H1 (cell line): ENCODE measurements around the gene PDE9A. TPM values are rescaled to one million over a fixed set of nuclear protein-coding genes. Genes with fewer than 3 reads are reported as not detected.

Experiments
- CTCF ChIP-seq, 3 experiments: IDR thresholded peaks; 1 replicate in 2 of 3; 2 replicates in 1 of 3; pipeline versions ENCODE4 v1.5.1 to v1.6.1; 2011; ENCODE audit warnings: low read length in 3 of 3, mild to moderate bottlenecking in 3 of 3, inconsistent platforms in 2 of 3, low read depth in 1 of 3, moderate library complexity in 1 of 3; ENCODE audit not compliant: insufficient read depth in 1 of 3; ENCODE audit errors: control extremely low read depth in 1 of 3
- polyA plus RNA-seq, 7 experiments: library from polyadenylated mRNA; depleted of rRNA in 3 of 7; stranded (reverse) in 5 of 7; unstranded in 2 of 7; fragments of >200 nt in 5 of 7; fragments of 200-250 nt in 2 of 7; gene quantifications; 1 replicate in 5 of 7; 2 replicates in 1 of 7; 4 replicates in 1 of 7; pipeline versions ENCODE4 v1.2.1 to v1.2.3, GENCODE V29; 2011 to 2013; ENCODE audit warnings: missing spikeins in 2 of 7, mixed read lengths in 2 of 7
- total RNA-seq: library from RNA; stranded (reverse); fragmentation: NEBNext Ultra II Directional; extraction: Animal tissue kit (Norgen Biotek cat#: 25700); gene quantifications from 2 replicates; pipeline ENCODE4 v1.2.1, GENCODE V29; 2021

Gene PDE9A
- total and polyA plus RNA-seq, 2 of the 8 experiments (the other 6 are each of a cell fraction or from before 2014, with no cell fraction given) = 39.2 to 45.9 TPM

DNA sequence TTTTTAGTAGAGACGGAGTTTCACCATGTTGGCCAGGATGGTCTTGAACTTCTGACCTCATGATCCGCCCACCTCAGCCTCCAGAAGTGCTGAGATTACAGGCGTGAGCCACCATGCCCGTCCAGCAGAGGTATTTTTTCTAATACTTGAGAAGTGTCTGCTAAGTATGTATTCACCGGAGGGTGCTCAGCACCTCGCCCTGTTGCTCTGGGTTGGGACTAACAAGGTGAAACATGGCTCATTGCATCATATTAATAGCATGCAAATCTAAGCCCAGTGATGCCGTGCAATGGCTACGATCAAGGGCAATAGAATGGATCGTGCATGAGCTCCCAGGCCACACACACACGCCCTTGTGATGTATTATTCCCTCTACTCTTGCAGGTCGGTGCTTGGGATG is 68.7 kb downstream of the PDE9A start (continued):
- TF ChIP-seq CTCF (IDR thresholded peaks at IDR 0.05; ENCODE audit: control extremely low read depth in 1 of 3, insufficient read depth in 1 of 3, low read depth in 1 of 3, low read length in 3 of 3) = no peak
- TF ChIP-seq, all 59 proteins: peak for 0
